Activated CD4-positive, alpha-beta T cell treated with anti-CD3 and anti-CD28 coated beads, Interleukin-2, amount 10 ng/mL, durations not matched to agents 7 days and 5 days (primary cell): ENCODE data around the gene BUB3. TPM values are rescaled to one million over a fixed set of nuclear protein-coding genes. Genes with fewer than 3 reads are reported as not detected.

Experiments
- CTCF ChIA-PET: fragments of 350-600 bp; sonication (Branson Sonifier 250); formaldehyde crosslinking; loops from one replicate; lab custom pipeline; 2021; ENCODE audit warnings: antibody characterized with exemption; lab: Charles Lee
- POLR2A ChIA-PET: fragments of 350-600 bp; sonication (Branson Sonifier 250); formaldehyde crosslinking; loops from one replicate; lab custom pipeline; 2021; ENCODE audit warnings: antibody characterized with exemption; lab: Charles Lee
- DNase-seq: peaks from one replicate; pipeline ENCODE4 v3.0.0-alpha.2; 2020
- H3K27ac Mint-ChIP-seq: one replicate; pipeline ENCODE4 v1.8.0; 2021; ENCODE audit warnings: mild to moderate bottlenecking, moderate library complexity, mixed read lengths
- H3K27me3 Mint-ChIP-seq: one replicate; pipeline ENCODE4 v1.8.0; 2021; ENCODE audit warnings: mixed read lengths
- H3K36me3 Mint-ChIP-seq: one replicate; pipeline ENCODE4 v1.8.0; 2021; ENCODE audit warnings: low read depth, mixed read lengths
- H3K4me1 Mint-ChIP-seq: one replicate; pipeline ENCODE4 v1.8.0; 2021; ENCODE audit warnings: mixed read lengths
- H3K4me3 Mint-ChIP-seq: one replicate; pipeline ENCODE4 v1.8.0; 2021; ENCODE audit warnings: mild to moderate bottlenecking, moderate library complexity, mixed read lengths
- H3K9me3 Mint-ChIP-seq: one replicate; pipeline ENCODE4 v1.8.0; 2021; ENCODE audit warnings: mixed read lengths
- total RNA-seq, 2 experiments: library from RNA; stranded (reverse); gene quantifications; one replicate each; pipeline ENCODE4 v1.2.3, GENCODE V29; 2021

BUB3 gene
- total RNA-seq, 2 experiments from 2014 or later: 224 to 255 TPM

GRCh38 chr10:123143825-123144168 lies 10.4 kb upstream of the BUB3 start:
- H3K9me3 Mint-ChIP-seq: no peaks in the 10 kb centered on the region
- H3K36me3 Mint-ChIP-seq: peaks cover 4% of the 10 kb centered on the region
- ChIA-PET POLR2A (no interaction called here), CTCF (no interaction called here)
- H3K4me1 Mint-ChIP-seq: peaks cover 37% of the 10 kb centered on the region
- H3K27ac Mint-ChIP-seq: peak overlapping the region; percentile 46
- H3K4me3 Mint-ChIP-seq: peak overlapping the region; percentile 36
- DNase-seq: no peak
- peaks cover 87% of the 10 kb centered on the region for H3K27me3 Mint-ChIP-seq

GRCh38 chr10:123144697-123145541 lies 9.3 kb upstream of the BUB3 start:
- H3K4me1 Mint-ChIP-seq: peaks cover 38% of the 10 kb centered on the region
- no peak overlapping the region for H3K4me3 Mint-ChIP-seq
- peaks cover 4% of the 10 kb centered on the region for H3K36me3 Mint-ChIP-seq
- peaks cover 83% of the 10 kb centered on the region for H3K27me3 Mint-ChIP-seq
- no peaks in the 10 kb centered on the region for H3K9me3 Mint-ChIP-seq
- CTCF ChIA-PET: interaction anchor here (0.9 to 1.8 kb wide), 4 partner anchors 9 to 29 kb away, joined by 3 to 5 read pairs (median 3); partner anchors contain the start of gene BUB3
- DNase-seq: no peak
- POLR2A ChIA-PET: no interaction called here
- no peak overlapping the region for H3K27ac Mint-ChIP-seq

GRCh38 chr10:123145542-123146012 lies 8.6 kb upstream of the BUB3 start:
- Mint-ChIP-seq H3K4me1 (peaks cover 40% of the 10 kb centered on the region), H3K27ac (peak overlapping the region; percentile 27), H3K36me3 (peaks cover 5% of the 10 kb centered on the region), H3K27me3 (peaks cover 83% of the 10 kb centered on the region), H3K9me3 (no peaks in the 10 kb centered on the region), H3K4me3 (no peak overlapping the region)
- DNase-seq: no peak
- ChIA-PET POLR2A (no interaction called here), CTCF (interaction anchor here (0.9 to 1.8 kb wide), 4 partner anchors 8 to 29 kb away, joined by 3 to 5 read pairs (median 4); partner anchors contain the start of gene BUB3)

DNA sequence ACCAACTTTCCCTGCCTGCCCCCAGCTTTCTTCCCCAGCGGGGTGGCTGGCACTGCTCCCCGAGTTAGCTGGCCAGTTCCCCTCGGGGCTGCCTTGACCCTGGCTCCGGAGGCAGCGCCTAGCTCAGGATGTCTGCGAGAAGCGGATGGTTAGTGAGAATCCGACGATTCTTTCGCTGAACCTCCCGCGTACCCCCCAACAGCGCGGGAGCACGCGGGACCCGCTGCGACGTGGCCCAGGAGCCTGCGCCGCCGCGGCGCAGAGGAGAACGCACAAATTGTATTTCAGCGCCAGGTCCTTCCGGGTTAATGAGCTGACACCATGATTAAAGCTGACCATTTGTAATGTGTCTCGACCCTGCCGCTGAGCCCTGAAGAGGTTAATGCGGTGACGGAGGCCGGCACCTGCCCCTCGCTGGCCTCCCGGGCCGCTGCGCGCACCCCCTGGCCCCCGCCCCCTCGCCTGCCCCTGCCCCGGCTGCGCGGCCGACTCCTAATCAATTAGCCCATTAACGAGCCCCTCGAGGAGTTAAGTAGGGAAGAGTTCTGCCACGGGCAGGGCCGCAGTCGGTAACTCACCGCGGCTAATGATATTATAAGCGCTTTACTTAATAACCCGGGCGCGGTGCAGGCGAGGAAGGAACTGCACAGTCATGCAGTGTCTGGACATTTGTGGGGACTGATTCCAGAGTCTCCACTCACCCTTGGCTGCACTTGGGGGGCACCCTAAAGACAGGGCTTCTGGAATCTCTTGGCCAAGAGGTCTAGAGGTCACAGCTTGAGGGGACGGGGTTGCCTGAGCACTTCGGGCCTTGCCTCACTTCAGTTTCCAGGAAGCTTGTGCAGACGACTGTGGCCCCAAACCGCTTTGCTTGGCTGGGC lies 7.9 kb upstream of the BUB3 start:
- ChIA-PET POLR2A (no interaction called here), CTCF (interaction anchor here (1.2 to 1.8 kb wide), 3 partner anchors 12 to 28 kb away, joined by 3 to 5 read pairs (median 5); no protein-coding TSS in a partner anchor)
- Mint-ChIP-seq H3K27me3 (peaks cover 83% of the 10 kb centered on the region), H3K4me3 (no peak overlapping the region), H3K4me1 (peaks cover 45% of the 10 kb centered on the region), H3K9me3 (no peaks in the 10 kb centered on the region), H3K36me3 (peaks cover 5% of the 10 kb centered on the region), H3K27ac (no peak overlapping the region)
- DNase-seq: no peak

DNA sequence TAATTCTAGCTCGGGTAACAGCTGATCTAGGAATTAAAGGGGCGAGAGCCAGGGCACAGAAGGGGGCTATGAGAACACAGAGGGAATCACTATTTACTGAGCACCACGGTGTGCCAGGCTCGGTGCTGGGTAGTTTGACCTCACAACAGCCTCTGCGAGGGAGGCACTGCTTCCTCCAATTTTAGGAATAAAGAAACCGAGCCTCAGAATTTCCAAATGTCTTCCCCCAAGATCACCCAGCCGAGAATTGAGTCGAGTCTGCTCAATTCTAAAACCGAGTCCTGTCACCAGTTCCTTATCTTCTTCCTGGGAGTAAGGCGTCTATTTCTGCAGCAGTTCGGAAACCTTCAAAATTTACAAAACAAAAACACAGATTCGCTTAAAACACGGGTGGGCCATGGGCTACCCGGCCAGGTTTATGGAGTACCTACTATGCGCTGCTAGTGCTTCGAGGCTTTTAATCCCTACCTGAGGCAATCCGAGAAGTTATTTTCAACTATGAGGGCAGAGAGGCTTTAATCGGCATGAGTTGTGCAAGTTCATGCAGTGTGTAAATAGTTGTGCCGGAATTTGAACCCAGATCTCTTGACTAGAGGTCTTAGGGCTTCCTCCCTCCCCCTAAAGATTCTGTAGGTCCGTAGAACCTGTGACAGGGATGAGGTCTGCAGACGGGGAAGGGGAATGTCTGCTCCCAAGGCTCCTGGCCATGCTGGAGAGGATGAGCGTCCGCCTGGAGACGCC lies 7.1 kb upstream of the BUB3 start:
- POLR2A ChIA-PET: no interaction called here
- CTCF ChIA-PET: no interaction called here
- peaks cover 53% of the 10 kb centered on the region for H3K4me1 Mint-ChIP-seq
- H3K27ac Mint-ChIP-seq: peak overlapping the region; percentile 38
- H3K27me3 Mint-ChIP-seq: peaks cover 82% of the 10 kb centered on the region
- H3K9me3 Mint-ChIP-seq: no peaks in the 10 kb centered on the region
- peaks cover 1% of the 10 kb centered on the region for H3K36me3 Mint-ChIP-seq
- DNase-seq: no peak
- H3K4me3 Mint-ChIP-seq: peak overlapping the region; percentile 38

GRCh38 chr10:123147635-123148413 lies 6.4 kb upstream of the BUB3 start, which contains the start of gene HMX2:
HMX2 (plus strand) TSS chr10:123148136; CDS start chr10:123148379, 243 bp downstream.
- DNase-seq: no peak
- Mint-ChIP-seq H3K27ac (peak within 1 kb of the TSS; percentile 57), H3K27me3 (peaks cover 80% of the 10 kb centered on the region), H3K4me3 (peak within 1 kb of the TSS; percentile 38), H3K4me1 (peaks cover 59% of the 10 kb centered on the region), H3K36me3 (peaks cover 1% of the 10 kb centered on the region), H3K9me3 (no peaks in the 10 kb centered on the region)
- ChIA-PET POLR2A (no interaction called here), CTCF (no interaction called here)

GRCh38 chr10:123148414-123149161 lies 5.6 kb upstream of the BUB3 start:
- peak overlapping the region; percentile 34 for H3K4me3 Mint-ChIP-seq
- H3K36me3 Mint-ChIP-seq: peaks cover 1% of the 10 kb centered on the region
- ChIA-PET CTCF (interaction anchor here (0.7 to 2.4 kb wide), 3 partner anchors 8 to 15 kb away, joined by 4 to 11 read pairs (median 10); no protein-coding TSS in a partner anchor), POLR2A (no interaction called here)
- DNase-seq: no peak
- peaks cover 60% of the 10 kb centered on the region for H3K4me1 Mint-ChIP-seq
- H3K27ac Mint-ChIP-seq: peak overlapping the region; percentile 57
- no peaks in the 10 kb centered on the region for H3K9me3 Mint-ChIP-seq
- peaks cover 72% of the 10 kb centered on the region for H3K27me3 Mint-ChIP-seq

DNA sequence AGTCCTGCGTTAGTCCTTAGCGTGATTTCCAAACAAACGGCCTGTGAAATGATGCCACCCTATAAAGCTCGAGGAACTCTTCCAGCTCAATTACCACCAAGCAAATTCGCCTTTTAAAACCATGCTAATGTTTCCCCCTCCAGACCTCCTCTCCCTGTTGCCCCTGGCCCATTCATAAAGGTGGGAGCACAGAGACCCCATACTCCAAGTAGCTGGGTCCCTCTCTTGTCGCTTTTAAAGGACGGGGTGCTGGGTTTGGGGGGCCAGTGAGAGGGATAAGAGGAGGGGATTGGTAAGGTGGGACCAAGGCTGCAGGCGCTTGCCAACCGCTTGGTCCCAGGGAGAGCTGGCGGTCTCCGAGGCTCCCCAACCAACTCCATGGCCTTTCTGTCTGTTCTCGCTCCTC lies 5.0 kb upstream of the BUB3 start:
- H3K4me1 Mint-ChIP-seq: peaks cover 61% of the 10 kb centered on the region
- ChIA-PET POLR2A (no interaction called here), CTCF (interaction anchor here (0.6 to 2.4 kb wide), 4 partner anchors 9 to 393 kb away, joined by 3 to 11 read pairs (median 7); no protein-coding TSS in a partner anchor)
- peaks cover 2% of the 10 kb centered on the region for H3K36me3 Mint-ChIP-seq
- peak overlapping the region; percentile 57 for H3K27ac Mint-ChIP-seq
- DNase-seq: no peak
- peak overlapping the region; percentile 28 for H3K4me3 Mint-ChIP-seq
- no peaks in the 10 kb centered on the region for H3K9me3 Mint-ChIP-seq
- H3K27me3 Mint-ChIP-seq: peaks cover 66% of the 10 kb centered on the region

DNA sequence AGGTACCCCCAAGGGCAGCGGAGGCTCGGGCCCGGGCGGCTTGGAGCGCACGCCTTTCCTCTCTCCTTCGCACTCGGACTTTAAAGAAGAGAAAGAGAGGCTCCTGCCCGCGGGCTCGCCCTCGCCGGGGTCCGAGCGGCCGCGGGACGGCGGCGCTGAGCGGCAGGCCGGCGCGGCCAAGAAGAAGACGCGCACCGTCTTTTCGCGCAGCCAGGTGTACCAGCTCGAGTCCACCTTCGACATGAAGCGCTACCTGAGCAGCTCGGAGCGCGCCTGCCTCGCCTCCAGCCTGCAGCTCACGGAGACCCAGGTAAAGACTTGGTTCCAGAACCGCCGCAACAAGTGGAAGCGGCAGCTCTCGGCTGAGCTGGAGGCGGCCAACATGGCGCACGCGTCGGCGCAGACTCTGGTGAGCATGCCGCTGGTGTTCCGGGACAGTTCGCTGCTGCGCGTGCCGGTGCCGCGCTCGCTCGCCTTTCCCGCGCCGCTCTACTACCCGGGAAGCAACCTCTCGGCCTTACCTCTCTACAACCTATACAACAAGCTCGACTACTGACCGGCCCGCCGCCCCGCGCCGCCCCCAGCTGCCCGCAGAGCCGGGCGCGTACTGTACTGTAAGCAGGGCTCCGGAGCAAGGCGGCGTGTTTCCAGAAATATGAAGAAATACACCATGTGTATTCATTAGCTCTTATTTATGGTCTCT lies 4.5 kb upstream of the BUB3 start:
- Mint-ChIP-seq H3K36me3 (peaks cover 3% of the 10 kb centered on the region), H3K4me1 (peaks cover 57% of the 10 kb centered on the region), H3K27me3 (peaks cover 61% of the 10 kb centered on the region), H3K4me3 (peak overlapping the region; percentile 62), H3K9me3 (no peaks in the 10 kb centered on the region), H3K27ac (peak overlapping the region; percentile 31)
- CTCF ChIA-PET: interaction anchor here (0.6 to 2.4 kb wide), 4 partner anchors 10 to 393 kb away, joined by 3 to 11 read pairs (median 8); no protein-coding TSS in a partner anchor
- POLR2A ChIA-PET: no interaction called here
- DNase-seq: peak; percentile 40

GRCh38 chr10:123150271-123150985 lies 3.8 kb upstream of the BUB3 start:
- ChIA-PET POLR2A (no interaction called here), CTCF (interaction anchor here (0.8 to 2.4 kb wide), 5 partner anchors 9 to 17 kb away, joined by 3 to 11 read pairs (median 7); no protein-coding TSS in a partner anchor)
- peaks cover 10% of the 10 kb centered on the region for H3K36me3 Mint-ChIP-seq
- DNase-seq: no peak
- peaks cover 60% of the 10 kb centered on the region for H3K4me1 Mint-ChIP-seq
- no peaks in the 10 kb centered on the region for H3K9me3 Mint-ChIP-seq
- H3K27me3 Mint-ChIP-seq: peaks cover 54% of the 10 kb centered on the region
- peak overlapping the region; percentile 62 for H3K4me3 Mint-ChIP-seq
- peak overlapping the region; percentile 31 for H3K27ac Mint-ChIP-seq
